ENCODE measurements around the gene TSHZ1.

The TSHZ1 gene

GRCh38 chr18:75247611-75248421, 37.2 kb downstream of the TSHZ1 start:
- TF ChIP-seq CTCF (conservative IDR thresholded peaks at IDR 0.05) (no peak), ZFX (IDR thresholded peaks at IDR 0.05) (no peak)
- no peak overlapping the region; the same call in 1 of the 2 replicates for H3K27ac ChIP-seq

GRCh38 chr18:75248426-75249174, 38.0 kb downstream of the TSHZ1 start:
- peak overlapping the region; percentile 77 for H3K27ac ChIP-seq
- TF ChIP-seq ZFX (IDR thresholded peaks at IDR 0.05) (no peak), CTCF (conservative IDR thresholded peaks at IDR 0.05) (no peak)

- peak overlapping the region; percentile 77 for H3K27ac ChIP-seq
- TF ChIP-seq ZFX (IDR thresholded peaks at IDR 0.05) = no peak
- TF ChIP-seq CTCF (conservative IDR thresholded peaks at IDR 0.05) = no peak
Observed at GRCh38 chr18:75249175-75249518, 38.5 kb downstream of the TSHZ1 start.

GRCh38 chr18:75249672-75250470, 39.3 kb downstream of the TSHZ1 start:
- TF ChIP-seq ZFX (IDR thresholded peaks at IDR 0.05) (no peak), CTCF (conservative IDR thresholded peaks at IDR 0.05) (no peak)
- peak overlapping the region; percentile 77; the same call in 1 of the 2 replicates for H3K27ac ChIP-seq

GRCh38 chr18:75250471-75250821, 39.8 kb downstream of the TSHZ1 start:
- TF ChIP-seq ZFX (IDR thresholded peaks at IDR 0.05) (no peak), CTCF (conservative IDR thresholded peaks at IDR 0.05) (no peak)
- no peak overlapping the region for H3K27ac ChIP-seq

- H3K27ac ChIP-seq = no peak overlapping the region
- TF ChIP-seq CTCF (conservative IDR thresholded peaks at IDR 0.05) (no peak), ZFX (IDR thresholded peaks at IDR 0.05) (no peak)
Observed at GRCh38 chr18:75251466-75251865, 40.9 kb downstream of the TSHZ1 start.
